ENCODE data around the gene CYP4B1.

DNA sequence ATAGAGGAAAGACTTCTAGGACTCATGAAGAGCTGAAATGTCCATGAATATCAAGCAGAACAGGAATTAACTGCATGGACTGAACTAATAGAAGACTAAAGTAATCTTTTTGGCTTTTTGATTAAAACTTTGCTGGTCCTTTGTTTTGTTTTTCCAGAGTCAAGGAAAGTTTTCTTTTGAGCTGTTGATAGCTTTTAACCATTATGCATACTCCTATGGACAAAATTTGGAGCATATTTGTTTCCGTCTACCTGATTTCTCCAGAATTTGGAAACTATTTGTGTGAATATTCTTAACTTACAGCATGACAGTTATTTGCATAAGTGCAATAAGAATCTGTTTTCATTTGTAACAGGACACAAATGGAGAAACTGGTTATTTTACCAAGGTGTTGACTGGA is 24.5 kb upstream of the CYP4B1 start:
- TF ChIP-seq POLR2A (IDR thresholded peaks at IDR 0.05) (no peak), EP300 (IDR thresholded peaks at IDR 0.05) (no peak)
- TF ChIP-seq, protein P1, sequence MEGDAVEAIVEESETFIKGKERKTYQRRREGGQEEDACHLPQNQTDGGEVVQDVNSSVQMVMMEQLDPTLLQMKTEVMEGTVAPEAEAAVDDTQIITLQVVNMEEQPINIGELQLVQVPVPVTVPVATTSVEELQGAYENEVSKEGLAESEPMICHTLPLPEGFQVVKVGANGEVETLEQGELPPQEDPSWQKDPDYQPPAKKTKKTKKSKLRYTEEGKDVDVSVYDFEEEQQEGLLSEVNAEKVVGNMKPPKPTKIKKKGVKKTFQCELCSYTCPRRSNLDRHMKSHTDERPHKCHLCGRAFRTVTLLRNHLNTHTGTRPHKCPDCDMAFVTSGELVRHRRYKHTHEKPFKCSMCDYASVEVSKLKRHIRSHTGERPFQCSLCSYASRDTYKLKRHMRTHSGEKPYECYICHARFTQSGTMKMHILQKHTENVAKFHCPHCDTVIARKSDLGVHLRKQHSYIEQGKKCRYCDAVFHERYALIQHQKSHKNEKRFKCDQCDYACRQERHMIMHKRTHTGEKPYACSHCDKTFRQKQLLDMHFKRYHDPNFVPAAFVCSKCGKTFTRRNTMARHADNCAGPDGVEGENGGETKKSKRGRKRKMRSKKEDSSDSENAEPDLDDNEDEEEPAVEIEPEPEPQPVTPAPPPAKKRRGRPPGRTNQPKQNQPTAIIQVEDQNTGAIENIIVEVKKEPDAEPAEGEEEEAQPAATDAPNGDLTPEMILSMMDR (IDR thresholded peaks at IDR 0.05) = no peak

Measured in tibial nerve (tissue), 4 donors.